ENCODE measurements around the gene SEL1L3. TPM values are rescaled to one million over a fixed set of nuclear protein-coding genes. Genes with fewer than 3 reads are reported as not detected.

Gene SEL1L3
- total and polyA plus RNA-seq, 4 donors, result 3.3 to 13.1 (median 5.7) TPM

DNA sequence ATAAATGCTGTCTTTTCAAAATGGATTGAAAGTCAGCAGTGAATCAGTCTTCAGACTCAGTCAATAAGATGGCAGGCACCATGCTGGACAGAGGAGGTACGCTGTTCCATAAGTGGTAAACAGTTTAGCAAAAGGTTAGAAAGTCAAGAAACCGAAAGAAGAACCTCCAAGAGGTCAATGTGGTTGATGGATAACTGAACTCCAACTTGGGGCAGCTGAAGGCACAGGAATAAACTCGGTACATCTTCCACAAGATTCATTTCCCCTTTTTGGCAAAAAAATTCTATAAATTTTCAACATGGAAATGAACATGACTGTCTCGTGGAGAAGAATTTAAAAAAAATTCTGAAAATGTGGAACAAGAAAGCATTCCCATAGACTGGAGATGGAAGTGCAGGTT, 18.4 kb upstream of the SEL1L3 start:
- Histone ChIP-seq H3K9ac (ENCODE audit: low read depth in 1 of 2, low read length in 2 of 2) (no peak overlapping the region), H3K4me3 (ENCODE audit: low read depth in 1 of 3, low read length in 3 of 3) (no peak overlapping the region), H3K27ac (ENCODE audit: low read depth in 1 of 2, low read length in 2 of 2) (no peak overlapping the region), H3K27me3 (ENCODE audit: control insufficient read depth in 4 of 4, insufficient read depth in 4 of 4, low read length in 3 of 4) (no peaks in the 10 kb centered on the region), H3K4me1 (ENCODE audit: control insufficient read depth in 4 of 4, insufficient read depth in 4 of 4, low read length in 3 of 4) (no peaks in the 10 kb centered on the region), H3K9me3 (ENCODE audit: control insufficient read depth in 4 of 4, low read length in 3 of 4) (no peaks in the 10 kb centered on the region), H3K36me3 (ENCODE audit: control insufficient read depth in 4 of 4, insufficient read depth in 3 of 4, low read depth in 1 of 4, low read length in 3 of 4) (no peaks in the 10 kb centered on the region)
- DNase-seq (ENCODE audit: low spot score), result no peak
- TF ChIP-seq, protein P1, sequence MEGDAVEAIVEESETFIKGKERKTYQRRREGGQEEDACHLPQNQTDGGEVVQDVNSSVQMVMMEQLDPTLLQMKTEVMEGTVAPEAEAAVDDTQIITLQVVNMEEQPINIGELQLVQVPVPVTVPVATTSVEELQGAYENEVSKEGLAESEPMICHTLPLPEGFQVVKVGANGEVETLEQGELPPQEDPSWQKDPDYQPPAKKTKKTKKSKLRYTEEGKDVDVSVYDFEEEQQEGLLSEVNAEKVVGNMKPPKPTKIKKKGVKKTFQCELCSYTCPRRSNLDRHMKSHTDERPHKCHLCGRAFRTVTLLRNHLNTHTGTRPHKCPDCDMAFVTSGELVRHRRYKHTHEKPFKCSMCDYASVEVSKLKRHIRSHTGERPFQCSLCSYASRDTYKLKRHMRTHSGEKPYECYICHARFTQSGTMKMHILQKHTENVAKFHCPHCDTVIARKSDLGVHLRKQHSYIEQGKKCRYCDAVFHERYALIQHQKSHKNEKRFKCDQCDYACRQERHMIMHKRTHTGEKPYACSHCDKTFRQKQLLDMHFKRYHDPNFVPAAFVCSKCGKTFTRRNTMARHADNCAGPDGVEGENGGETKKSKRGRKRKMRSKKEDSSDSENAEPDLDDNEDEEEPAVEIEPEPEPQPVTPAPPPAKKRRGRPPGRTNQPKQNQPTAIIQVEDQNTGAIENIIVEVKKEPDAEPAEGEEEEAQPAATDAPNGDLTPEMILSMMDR (IDR thresholded peaks at IDR 0.05; ENCODE audit: low read depth, low read length, missing input control), result no peak
- TF ChIP-seq RXRA (IDR thresholded peaks at IDR 0.05), result peak in 1 of 2 donors; percentile 21
- WGBS, result 79% methylated on average over 4 of the region's 4 CpGs

DNA sequence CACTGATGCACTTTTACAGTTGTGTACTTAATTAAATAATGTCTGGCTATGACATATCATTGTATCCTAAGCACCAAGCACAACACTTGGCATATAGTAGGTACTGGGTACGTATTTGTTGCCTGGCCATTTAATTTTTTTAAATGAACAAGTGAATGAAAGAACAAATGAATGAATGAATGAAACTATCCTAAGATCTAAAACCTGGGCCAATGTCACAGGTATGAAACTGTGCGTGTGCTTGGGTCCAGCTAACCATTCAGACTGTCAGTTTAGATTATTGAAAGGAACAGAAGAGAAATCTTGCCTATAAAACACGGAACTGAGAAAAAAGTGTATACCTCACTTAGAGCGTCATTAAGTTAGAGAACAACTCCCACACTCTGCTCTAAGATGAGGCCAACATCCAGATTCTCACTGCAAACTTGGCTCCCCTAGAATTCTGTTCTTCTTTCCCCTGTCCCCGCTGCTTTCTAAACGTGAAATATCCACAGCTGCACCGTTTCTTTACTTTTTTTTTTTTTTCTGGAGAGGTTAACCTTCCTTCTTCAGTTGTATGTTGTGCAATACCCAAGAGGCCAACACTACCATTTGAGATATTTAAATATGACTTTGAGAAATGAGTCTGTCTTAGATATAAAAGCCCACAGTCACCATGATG, 17.3 kb upstream of the SEL1L3 start:
- no peaks in the 10 kb centered on the region for H3K36me3 ChIP-seq (ENCODE audit: control insufficient read depth in 4 of 4, insufficient read depth in 3 of 4, low read depth in 1 of 4, low read length in 3 of 4)
- no peak overlapping the region for H3K27ac ChIP-seq (ENCODE audit: low read depth in 1 of 2, low read length in 2 of 2)
- TF ChIP-seq YY1 (IDR thresholded peaks at IDR 0.05) (no peak), SP1 (IDR thresholded peaks at IDR 0.05) (no peak), EGR1 (IDR thresholded peaks at IDR 0.05; ENCODE audit: low read depth in 2 of 2) (no peak), TAF1 (conservative IDR thresholded peaks at IDR 0.05) (no peak), RXRA (IDR thresholded peaks at IDR 0.05) (no peak), FOXA1 (IDR thresholded peaks at IDR 0.05) (no peak), RAD21 (IDR thresholded peaks at IDR 0.05) (no peak), FOXA2 (IDR thresholded peaks at IDR 0.05) (no peak), JUND (IDR thresholded peaks at IDR 0.05) (no peak), HNF4A (conservative IDR thresholded peaks at IDR 0.05) (no peak), NR2F2 (IDR thresholded peaks at IDR 0.05) (no peak), GABPA (IDR thresholded peaks at IDR 0.05 in 1 of 2, conservative IDR thresholded peaks at IDR 0.05 in 1 of 2) (no peak)
- TF ChIP-seq, protein P2, sequence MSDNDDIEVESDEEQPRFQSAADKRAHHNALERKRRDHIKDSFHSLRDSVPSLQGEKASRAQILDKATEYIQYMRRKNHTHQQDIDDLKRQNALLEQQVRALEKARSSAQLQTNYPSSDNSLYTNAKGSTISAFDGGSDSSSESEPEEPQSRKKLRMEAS (IDR thresholded peaks at IDR 0.05), result no peak
- TF ChIP-seq, protein P1 (IDR thresholded peaks at IDR 0.05; ENCODE audit: low read depth, low read length, missing input control), result no peak
- TF ChIP-seq, protein P3, sequence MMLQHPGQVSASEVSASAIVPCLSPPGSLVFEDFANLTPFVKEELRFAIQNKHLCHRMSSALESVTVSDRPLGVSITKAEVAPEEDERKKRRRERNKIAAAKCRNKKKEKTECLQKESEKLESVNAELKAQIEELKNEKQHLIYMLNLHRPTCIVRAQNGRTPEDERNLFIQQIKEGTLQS (IDR thresholded peaks at IDR 0.05), result no peak
- TF ChIP-seq, protein P4, sequence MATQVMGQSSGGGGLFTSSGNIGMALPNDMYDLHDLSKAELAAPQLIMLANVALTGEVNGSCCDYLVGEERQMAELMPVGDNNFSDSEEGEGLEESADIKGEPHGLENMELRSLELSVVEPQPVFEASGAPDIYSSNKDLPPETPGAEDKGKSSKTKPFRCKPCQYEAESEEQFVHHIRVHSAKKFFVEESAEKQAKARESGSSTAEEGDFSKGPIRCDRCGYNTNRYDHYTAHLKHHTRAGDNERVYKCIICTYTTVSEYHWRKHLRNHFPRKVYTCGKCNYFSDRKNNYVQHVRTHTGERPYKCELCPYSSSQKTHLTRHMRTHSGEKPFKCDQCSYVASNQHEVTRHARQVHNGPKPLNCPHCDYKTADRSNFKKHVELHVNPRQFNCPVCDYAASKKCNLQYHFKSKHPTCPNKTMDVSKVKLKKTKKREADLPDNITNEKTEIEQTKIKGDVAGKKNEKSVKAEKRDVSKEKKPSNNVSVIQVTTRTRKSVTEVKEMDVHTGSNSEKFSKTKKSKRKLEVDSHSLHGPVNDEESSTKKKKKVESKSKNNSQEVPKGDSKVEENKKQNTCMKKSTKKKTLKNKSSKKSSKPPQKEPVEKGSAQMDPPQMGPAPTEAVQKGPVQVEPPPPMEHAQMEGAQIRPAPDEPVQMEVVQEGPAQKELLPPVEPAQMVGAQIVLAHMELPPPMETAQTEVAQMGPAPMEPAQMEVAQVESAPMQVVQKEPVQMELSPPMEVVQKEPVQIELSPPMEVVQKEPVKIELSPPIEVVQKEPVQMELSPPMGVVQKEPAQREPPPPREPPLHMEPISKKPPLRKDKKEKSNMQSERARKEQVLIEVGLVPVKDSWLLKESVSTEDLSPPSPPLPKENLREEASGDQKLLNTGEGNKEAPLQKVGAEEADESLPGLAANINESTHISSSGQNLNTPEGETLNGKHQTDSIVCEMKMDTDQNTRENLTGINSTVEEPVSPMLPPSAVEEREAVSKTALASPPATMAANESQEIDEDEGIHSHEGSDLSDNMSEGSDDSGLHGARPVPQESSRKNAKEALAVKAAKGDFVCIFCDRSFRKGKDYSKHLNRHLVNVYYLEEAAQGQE (IDR thresholded peaks at IDR 0.05), result no peak
- TF ChIP-seq, protein P5, sequence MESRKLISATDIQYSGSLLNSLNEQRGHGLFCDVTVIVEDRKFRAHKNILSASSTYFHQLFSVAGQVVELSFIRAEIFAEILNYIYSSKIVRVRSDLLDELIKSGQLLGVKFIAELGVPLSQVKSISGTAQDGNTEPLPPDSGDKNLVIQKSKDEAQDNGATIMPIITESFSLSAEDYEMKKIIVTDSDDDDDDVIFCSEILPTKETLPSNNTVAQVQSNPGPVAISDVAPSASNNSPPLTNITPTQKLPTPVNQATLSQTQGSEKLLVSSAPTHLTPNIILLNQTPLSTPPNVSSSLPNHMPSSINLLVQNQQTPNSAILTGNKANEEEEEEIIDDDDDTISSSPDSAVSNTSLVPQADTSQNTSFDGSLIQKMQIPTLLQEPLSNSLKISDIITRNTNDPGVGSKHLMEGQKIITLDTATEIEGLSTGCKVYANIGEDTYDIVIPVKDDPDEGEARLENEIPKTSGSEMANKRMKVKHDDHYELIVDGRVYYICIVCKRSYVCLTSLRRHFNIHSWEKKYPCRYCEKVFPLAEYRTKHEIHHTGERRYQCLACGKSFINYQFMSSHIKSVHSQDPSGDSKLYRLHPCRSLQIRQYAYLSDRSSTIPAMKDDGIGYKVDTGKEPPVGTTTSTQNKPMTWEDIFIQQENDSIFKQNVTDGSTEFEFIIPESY (IDR thresholded peaks at IDR 0.05), result no peak
- no peaks in the 10 kb centered on the region for H3K4me1 ChIP-seq (ENCODE audit: control insufficient read depth in 4 of 4, insufficient read depth in 4 of 4, low read length in 3 of 4)
- WGBS, result 75% methylated on average over 7 of the region's 7 CpGs
- no peak overlapping the region for H3K4me3 ChIP-seq (ENCODE audit: low read depth in 1 of 3, low read length in 3 of 3)
- DNase-seq (ENCODE audit: low spot score), result no peak
- no peaks in the 10 kb centered on the region for H3K27me3 ChIP-seq (ENCODE audit: control insufficient read depth in 4 of 4, insufficient read depth in 4 of 4, low read length in 3 of 4)
- H3K9me3 ChIP-seq (ENCODE audit: control insufficient read depth in 4 of 4, low read length in 3 of 4), result no peaks in the 10 kb centered on the region
- no peak overlapping the region for H3K9ac ChIP-seq (ENCODE audit: low read depth in 1 of 2, low read length in 2 of 2)
